Coronary artery (tissue), 2 donors: ENCODE data around the gene CD3D.

ENCODE experiments used
- DNase-seq: peaks from one replicate; pipeline ENCODE4 v3.0.0-alpha.2; 2017; ENCODE audit warnings: low spot score
- H3K27ac ChIP-seq, 2 donors: fragments of 200-600 bp; sonication (generic); one replicate each; pipeline ENCODE4 v1.5.1; 2016 to 2019
- H3K4me3 ChIP-seq: fragments of 200-600 bp; sonication (generic); 2 replicates; pipeline ENCODE4 v1.5.1; 2016; ENCODE audit warnings: mild to moderate bottlenecking, moderate library complexity
- TF ChIP-seq, protein P1 (sequence below): fragments of 200-600 bp; sonication (generic); IDR thresholded peaks from one replicate; pipeline ENCODE4 v1.5.1; 2019; ENCODE audit warnings: antibody characterized with exemption

Gene CD3D

DNA sequence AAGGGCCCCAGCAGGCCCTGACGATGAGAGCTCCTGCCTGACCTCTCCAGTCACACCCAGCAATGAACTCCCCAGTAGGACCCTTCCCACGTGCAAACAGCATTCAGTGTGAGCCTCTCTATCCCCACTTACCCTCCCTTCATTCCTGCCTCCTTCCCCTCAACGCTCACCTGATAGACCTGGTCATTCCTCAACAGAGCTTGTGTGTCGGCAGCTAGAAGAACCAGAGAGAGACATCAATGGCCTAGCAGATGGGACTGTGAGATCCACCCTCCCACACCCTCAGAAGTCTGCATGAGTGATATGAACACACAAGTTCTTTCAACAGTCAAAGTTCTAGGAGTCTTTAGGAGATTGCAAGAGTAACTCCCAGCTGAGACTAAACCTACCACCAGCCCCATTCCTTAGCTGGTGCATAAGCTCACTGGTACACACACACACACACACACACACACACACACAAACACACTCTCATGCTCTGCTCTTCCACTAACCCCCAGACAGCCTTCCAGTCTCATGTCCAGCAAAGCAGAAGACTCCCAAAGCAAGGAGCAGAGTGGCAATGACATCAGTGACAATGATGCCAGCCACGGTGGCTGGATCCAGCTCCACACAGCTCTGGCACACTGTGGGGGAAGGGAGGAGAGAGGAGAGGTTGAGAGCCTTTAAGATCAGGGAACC lies 3.1 kb downstream of the CD3D start:
- no peak overlapping the region for H3K27ac ChIP-seq
- DNase-seq, result no peak
- TF ChIP-seq, protein P1, sequence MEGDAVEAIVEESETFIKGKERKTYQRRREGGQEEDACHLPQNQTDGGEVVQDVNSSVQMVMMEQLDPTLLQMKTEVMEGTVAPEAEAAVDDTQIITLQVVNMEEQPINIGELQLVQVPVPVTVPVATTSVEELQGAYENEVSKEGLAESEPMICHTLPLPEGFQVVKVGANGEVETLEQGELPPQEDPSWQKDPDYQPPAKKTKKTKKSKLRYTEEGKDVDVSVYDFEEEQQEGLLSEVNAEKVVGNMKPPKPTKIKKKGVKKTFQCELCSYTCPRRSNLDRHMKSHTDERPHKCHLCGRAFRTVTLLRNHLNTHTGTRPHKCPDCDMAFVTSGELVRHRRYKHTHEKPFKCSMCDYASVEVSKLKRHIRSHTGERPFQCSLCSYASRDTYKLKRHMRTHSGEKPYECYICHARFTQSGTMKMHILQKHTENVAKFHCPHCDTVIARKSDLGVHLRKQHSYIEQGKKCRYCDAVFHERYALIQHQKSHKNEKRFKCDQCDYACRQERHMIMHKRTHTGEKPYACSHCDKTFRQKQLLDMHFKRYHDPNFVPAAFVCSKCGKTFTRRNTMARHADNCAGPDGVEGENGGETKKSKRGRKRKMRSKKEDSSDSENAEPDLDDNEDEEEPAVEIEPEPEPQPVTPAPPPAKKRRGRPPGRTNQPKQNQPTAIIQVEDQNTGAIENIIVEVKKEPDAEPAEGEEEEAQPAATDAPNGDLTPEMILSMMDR, result no peak
- no peak overlapping the region for H3K4me3 ChIP-seq

- Histone ChIP-seq H3K4me3 (no peak overlapping the region), H3K27ac (no peak overlapping the region)
- TF ChIP-seq, protein P1, result no peak
- no peak for DNase-seq
Observed at GRCh38 chr11:118338637-118339061, 3.9 kb downstream of the CD3D start.

DNA sequence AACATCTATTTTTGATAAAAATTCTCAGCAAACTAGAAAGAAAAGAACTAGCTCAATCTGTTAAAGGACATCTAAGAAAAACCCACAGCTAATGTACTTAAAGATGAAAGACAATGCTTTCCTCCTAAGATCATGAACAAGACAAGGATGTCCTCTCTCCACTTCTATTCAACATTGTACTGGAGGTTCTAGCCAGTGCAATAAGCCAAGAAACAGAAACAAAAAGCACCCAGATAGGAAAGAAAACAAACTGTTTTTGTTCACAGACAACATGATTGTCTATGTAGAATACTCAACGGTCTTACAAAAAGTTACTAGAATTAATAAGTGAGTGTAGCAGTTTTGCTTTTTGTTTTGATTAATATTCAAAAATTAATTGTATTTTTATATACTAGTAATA lies 7.8 kb downstream of the CD3D start:
- H3K4me3 ChIP-seq, result no peak overlapping the region
- no peak overlapping the region for H3K27ac ChIP-seq
- TF ChIP-seq, protein P1, result no peak
- DNase-seq, result no peak

DNA sequence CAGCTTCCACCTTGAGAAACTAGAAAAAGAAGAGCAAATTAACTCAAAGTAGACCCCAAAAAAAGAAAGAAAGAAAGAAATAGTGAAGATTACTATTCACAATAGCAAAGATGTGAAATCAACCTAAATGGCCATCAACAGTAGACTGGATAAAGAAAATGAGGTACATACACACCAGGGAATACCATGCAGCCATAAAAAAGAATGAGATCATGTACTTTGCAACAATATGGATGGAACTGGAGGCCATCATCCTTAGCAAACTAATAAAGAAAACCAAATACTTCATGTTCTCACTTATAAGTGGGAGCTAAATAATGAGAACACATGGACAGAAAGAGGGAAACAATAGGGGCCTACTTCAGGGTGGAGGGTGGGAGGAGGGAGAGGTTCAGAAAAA lies 13.8 kb downstream of the CD3D start:
- no peak for DNase-seq
- Histone ChIP-seq H3K4me3 (no peak overlapping the region), H3K27ac (no peak overlapping the region)
- TF ChIP-seq, protein P1, result no peak

GRCh38 chr11:118325283-118325682 lies 17.2 kb downstream of the CD3D start:
- Histone ChIP-seq H3K4me3 (no peak overlapping the region), H3K27ac (no peak overlapping the region)
- no peak for DNase-seq
- TF ChIP-seq, protein P1, result no peak

DNA sequence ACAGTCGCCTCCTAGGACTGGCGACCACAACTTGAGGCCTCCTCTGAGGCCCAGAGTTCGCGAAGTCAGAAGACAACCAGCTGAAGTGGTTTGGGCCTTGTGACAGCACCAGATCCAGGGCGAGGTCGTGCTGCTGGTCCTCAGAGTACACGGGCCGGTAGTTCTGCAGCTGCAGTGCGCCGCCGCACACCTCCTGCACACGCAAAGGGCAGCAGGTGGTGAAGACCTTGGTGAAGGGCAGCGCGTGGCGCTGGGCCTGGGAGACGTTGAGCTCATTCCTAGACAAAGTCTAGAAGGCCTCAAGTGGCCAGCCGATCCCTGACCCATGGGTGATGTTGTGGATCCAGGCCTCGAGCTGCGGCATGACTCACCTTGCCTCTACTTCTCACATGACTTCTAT lies 19.8 kb downstream of the CD3D start:
- TF ChIP-seq, protein P1, result no peak
- Histone ChIP-seq H3K4me3 (no peak overlapping the region), H3K27ac (no peak overlapping the region)
- no peak for DNase-seq

DNA sequence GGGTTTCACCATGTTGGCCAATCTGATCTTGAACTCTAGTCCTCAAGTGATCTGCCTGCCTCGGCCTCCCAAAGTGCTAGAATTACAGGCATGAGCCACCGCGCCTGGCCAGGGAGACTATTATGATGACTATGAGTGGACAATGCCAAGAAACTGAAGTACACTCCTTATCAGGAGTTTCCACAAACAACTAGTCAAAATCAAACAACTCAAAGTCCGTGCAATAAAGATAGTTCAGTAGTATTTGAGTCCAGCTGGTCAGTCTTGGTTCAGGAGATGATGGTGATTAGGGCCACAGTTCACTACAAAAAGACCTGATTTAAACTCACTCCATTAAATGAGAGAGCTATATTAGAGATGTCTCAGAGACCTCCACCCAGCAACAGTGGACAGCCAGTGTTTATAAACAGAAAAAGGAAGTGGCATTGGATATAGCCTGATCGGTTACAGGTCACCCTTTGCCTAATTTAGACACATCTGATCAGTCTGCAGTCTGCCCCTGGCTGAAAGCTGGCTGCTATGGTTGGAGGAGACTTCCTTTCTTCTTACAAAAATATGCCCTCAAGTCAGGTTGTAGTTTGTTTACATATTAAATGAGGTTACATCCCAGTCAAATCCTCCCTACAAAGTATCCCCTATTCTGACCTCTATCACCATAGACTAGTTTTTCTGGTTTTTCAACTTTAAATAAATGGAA lies 21.0 kb downstream of the CD3D start:
- H3K27ac ChIP-seq, result no peak overlapping the region
- TF ChIP-seq, protein P1, result no peak
- no peak overlapping the region for H3K4me3 ChIP-seq
- no peak for DNase-seq
